Keratinocyte (primary cell): ENCODE results near the gene ABHD12B. TPM values are rescaled to one million over a fixed set of nuclear protein-coding genes. Genes with fewer than 3 reads are reported as not detected.

Source experiments
- DNase-seq: peaks from one replicate; pipeline ENCODE4 v3.0.0-alpha.2; 2011; ENCODE audit warnings: low read depth, missing footprints, low spot score
- FAIRE-seq: peaks from 2 replicates; lab custom pipeline; 2011; peaks lifted over from hg19 to GRCh38; lab: Jason Lieb, UNC
- H2AFZ ChIP-seq: 2 replicates; pipeline ENCODE4 v1.6.0; 2012; ENCODE audit warnings: low read length, control low read depth, inconsistent platforms; ENCODE audit not compliant: control insufficient read depth
- H3K27ac ChIP-seq: 2 replicates; pipeline ENCODE4 v1.5.1; 2011; ENCODE audit warnings: low read length; ENCODE audit not compliant: control insufficient read depth, insufficient read depth
- H3K27me3 ChIP-seq: 3 replicates; pipeline ENCODE4 v1.6.0; 2011; ENCODE audit warnings: low read length; ENCODE audit not compliant: control insufficient read depth, insufficient read depth; ENCODE audit errors: extremely low read depth
- H3K36me3 ChIP-seq, 2 experiments: 2 replicates in 1 of 2; 3 replicates in 1 of 2; pipeline ENCODE4 v1.5.1; 2011; ENCODE audit warnings: low read length in 2 of 2, mild to moderate bottlenecking in 1 of 2; ENCODE audit not compliant: control insufficient read depth in 2 of 2, insufficient read depth in 2 of 2; ENCODE audit errors: extremely low read depth in 1 of 2
- H3K4me1 ChIP-seq: 3 replicates; pipeline ENCODE4 v1.5.1; 2011; ENCODE audit warnings: low read length; ENCODE audit not compliant: control insufficient read depth, insufficient read depth; ENCODE audit errors: extremely low read depth
- H3K4me2 ChIP-seq: 3 replicates; pipeline ENCODE4 v1.6.0; 2011; ENCODE audit warnings: low read depth, low read length; ENCODE audit not compliant: control insufficient read depth, insufficient read depth; ENCODE audit errors: extremely low read depth
- H3K4me3 ChIP-seq, 3 experiments: fragments of 200-600 bp in 1 of 3; sonication (generic) in 1 of 3; 2 replicates in 2 of 3; 3 replicates in 1 of 3; pipeline ENCODE4 v1.5.1; 2011 to 2016; ENCODE audit warnings: low read length in 3 of 3, mild to moderate bottlenecking in 3 of 3, control low read depth in 2 of 3, inconsistent platforms in 1 of 3, low read depth in 1 of 3, mixed read lengths in 1 of 3, mixed run types in 1 of 3, moderate library complexity in 1 of 3; ENCODE audit not compliant: control insufficient read depth in 2 of 3, insufficient read depth in 2 of 3; ENCODE audit errors: extremely low read depth in 1 of 3
- H3K79me2 ChIP-seq: 2 replicates; pipeline ENCODE4 v1.6.0; 2012; ENCODE audit warnings: low read length; ENCODE audit not compliant: control insufficient read depth, insufficient read depth
- H3K9ac ChIP-seq: 3 replicates; pipeline ENCODE4 v1.6.0; 2011; ENCODE audit warnings: low read length; ENCODE audit not compliant: control insufficient read depth, insufficient read depth; ENCODE audit errors: extremely low read depth
- H3K9me1 ChIP-seq: 3 replicates; pipeline ENCODE4 v1.6.0; 2011; ENCODE audit warnings: low read length; ENCODE audit not compliant: control insufficient read depth, insufficient read depth; ENCODE audit errors: extremely low read depth
- H3K9me3 ChIP-seq: 2 replicates; pipeline ENCODE4 v1.5.1; 2012; ENCODE audit warnings: low read depth, low read length; ENCODE audit not compliant: control insufficient read depth
- H4K20me1 ChIP-seq: 3 replicates; pipeline ENCODE4 v1.6.0; 2011; ENCODE audit warnings: low read length; ENCODE audit not compliant: control insufficient read depth, insufficient read depth; ENCODE audit errors: extremely low read depth
- EZH2 ChIP-seq: IDR thresholded peaks from one replicate; pipeline ENCODE4 v1.6.1; 2012; ENCODE audit warnings: inconsistent platforms, mild to moderate bottlenecking, low read length, moderate library complexity
- dilution Hi-C: fragments of 300-500 bp; cut with MboI; formaldehyde crosslinking; loops from one replicate; pipeline ENCODE4 v1.7.0; 2020; ENCODE audit warnings: low sequenced_read_pairs; ENCODE audit not compliant: extremely low pct_ligation_motif_present
- polyA plus RNA-seq, 5 experiments: library from polyadenylated mRNA; depleted of rRNA in 3 of 5; stranded (reverse) in 3 of 5; stranded (forward) in 1 of 5; unstranded in 1 of 5; fragments of >200 nt; gene quantifications; 1 replicate in 1 of 5; 2 replicates in 3 of 5; 3 replicates in 1 of 5; pipeline versions ENCODE4 v1.2.1 to v1.2.3, GENCODE V29; 2011 to 2012; ENCODE audit warnings: missing spikeins in 2 of 5, low read depth in 1 of 5, low replicate concordance in 1 of 5
- TF ChIP-seq, protein P1 (sequence below), 3 experiments: IDR thresholded peaks in 1 of 3; conservative IDR thresholded peaks in 1 of 3; optimal IDR thresholded peaks in 1 of 3; 2 replicates in 2 of 3; 3 replicates in 1 of 3; pipeline versions ENCODE3 to v1.5.1; 2011; ENCODE audit warnings: low read length in 3 of 3, mild to moderate bottlenecking in 3 of 3, moderate library complexity in 2 of 3, control low read depth in 1 of 3, inconsistent platforms in 1 of 3; ENCODE audit not compliant: insufficient read depth in 2 of 3; ENCODE audit errors: extremely low read depth in 1 of 3

ABHD12B gene
- polyA plus RNA-seq, 1 donor (not counting 4 experiments of a cell fraction or from before 2014, with no cell fraction given): not detected

DNA sequence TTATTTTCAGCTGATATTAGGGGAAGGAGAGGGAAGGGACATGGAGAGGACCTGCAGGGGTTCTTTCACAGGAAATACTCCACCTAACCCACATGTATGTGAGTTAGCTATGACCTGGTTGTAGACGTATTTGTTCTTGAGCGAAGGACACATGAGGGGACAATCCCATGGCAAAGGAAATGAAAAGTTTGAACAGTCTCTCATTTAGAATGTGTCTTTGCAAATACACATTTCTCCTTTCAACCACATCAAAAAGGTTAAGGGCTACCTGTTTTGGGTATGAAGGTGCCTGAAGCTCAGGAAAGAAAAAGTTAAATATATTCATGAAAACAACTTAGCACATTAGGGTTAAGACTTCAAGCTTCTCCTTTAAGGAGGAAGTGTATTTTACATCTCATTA is 65.0 kb downstream of the ABHD12B start:
- dilution Hi-C loops: no loop called here
- peaks cover 15 to 29% of the 10 kb centered on the region in 2 experiments for H3K36me3 ChIP-seq
- DNase-seq (no peak), FAIRE-seq (peak; percentile 70)
- H3K9me1 ChIP-seq: no peaks in the 10 kb centered on the region
- no peaks in the 10 kb centered on the region for H3K27me3 ChIP-seq
- H4K20me1 ChIP-seq: no peaks in the 10 kb centered on the region
- peak overlapping the region; percentile 81 for H3K4me2 ChIP-seq
- TF ChIP-seq EZH2: no peak
- TF ChIP-seq, protein P1, sequence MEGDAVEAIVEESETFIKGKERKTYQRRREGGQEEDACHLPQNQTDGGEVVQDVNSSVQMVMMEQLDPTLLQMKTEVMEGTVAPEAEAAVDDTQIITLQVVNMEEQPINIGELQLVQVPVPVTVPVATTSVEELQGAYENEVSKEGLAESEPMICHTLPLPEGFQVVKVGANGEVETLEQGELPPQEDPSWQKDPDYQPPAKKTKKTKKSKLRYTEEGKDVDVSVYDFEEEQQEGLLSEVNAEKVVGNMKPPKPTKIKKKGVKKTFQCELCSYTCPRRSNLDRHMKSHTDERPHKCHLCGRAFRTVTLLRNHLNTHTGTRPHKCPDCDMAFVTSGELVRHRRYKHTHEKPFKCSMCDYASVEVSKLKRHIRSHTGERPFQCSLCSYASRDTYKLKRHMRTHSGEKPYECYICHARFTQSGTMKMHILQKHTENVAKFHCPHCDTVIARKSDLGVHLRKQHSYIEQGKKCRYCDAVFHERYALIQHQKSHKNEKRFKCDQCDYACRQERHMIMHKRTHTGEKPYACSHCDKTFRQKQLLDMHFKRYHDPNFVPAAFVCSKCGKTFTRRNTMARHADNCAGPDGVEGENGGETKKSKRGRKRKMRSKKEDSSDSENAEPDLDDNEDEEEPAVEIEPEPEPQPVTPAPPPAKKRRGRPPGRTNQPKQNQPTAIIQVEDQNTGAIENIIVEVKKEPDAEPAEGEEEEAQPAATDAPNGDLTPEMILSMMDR (optimal IDR thresholded peaks at IDR 0.05 in 1 of 3, IDR thresholded peaks at IDR 0.05 in 1 of 3, conservative IDR thresholded peaks at IDR 0.05 in 1 of 3; ENCODE audit: extremely low read depth in 1 of 3, insufficient read depth in 2 of 3, low read length in 3 of 3): no peak
- H3K79me2 ChIP-seq: peaks cover 50% of the 10 kb centered on the region
- H3K27ac ChIP-seq: peak overlapping the region; percentile 84
- peaks cover 50% of the 10 kb centered on the region for H3K4me1 ChIP-seq
- H3K4me3 ChIP-seq: peak overlapping the region in 2 of 3 experiments; percentile 38 to 46
- no peak overlapping the region for H2AFZ ChIP-seq
- H3K9ac ChIP-seq: peak overlapping the region; percentile 57
- no peaks in the 10 kb centered on the region for H3K9me3 ChIP-seq

DNA sequence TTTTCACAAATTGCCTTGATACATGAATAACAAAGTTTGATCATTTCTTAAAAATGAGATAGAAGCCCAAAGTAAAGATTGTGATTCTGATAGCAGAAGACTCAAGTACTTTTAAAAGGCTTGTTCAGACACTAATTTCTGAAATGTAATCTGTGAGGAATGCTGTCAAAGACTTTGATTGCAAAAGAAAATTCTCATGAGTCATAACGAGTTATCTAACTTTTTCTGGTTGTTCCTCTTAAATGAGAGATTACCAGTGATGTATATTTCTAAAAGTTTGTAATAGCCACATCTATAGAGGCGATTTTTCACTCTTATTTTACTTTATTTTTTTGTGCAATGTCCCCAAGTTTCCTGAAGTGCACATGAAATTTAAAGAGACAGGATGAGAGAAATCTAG is 65.5 kb downstream of the ABHD12B start:
- H3K79me2 ChIP-seq: peaks cover 55% of the 10 kb centered on the region
- no peaks in the 10 kb centered on the region for H3K9me1 ChIP-seq
- peak; percentile 5 for FAIRE-seq
- peak overlapping the region; percentile 81 for H3K4me2 ChIP-seq
- peak overlapping the region; percentile 84 for H3K27ac ChIP-seq
- H3K4me1 ChIP-seq: peaks cover 52% of the 10 kb centered on the region
- no peaks in the 10 kb centered on the region for H3K27me3 ChIP-seq
- peak overlapping the region in 1 of 3 experiments; percentile 46 for H3K4me3 ChIP-seq
- DNase-seq: no peak
- H3K9ac ChIP-seq: peak overlapping the region; percentile 57
- H3K9me3 ChIP-seq: no peaks in the 10 kb centered on the region
- no peaks in the 10 kb centered on the region for H4K20me1 ChIP-seq
- H2AFZ ChIP-seq: no peak overlapping the region
- H3K36me3 ChIP-seq: peaks cover 11 to 31% of the 10 kb centered on the region in 2 experiments
- TF ChIP-seq EZH2: no peak
- TF ChIP-seq, protein P1 (optimal IDR thresholded peaks at IDR 0.05 in 1 of 3, IDR thresholded peaks at IDR 0.05 in 1 of 3, conservative IDR thresholded peaks at IDR 0.05 in 1 of 3; ENCODE audit: extremely low read depth in 1 of 3, insufficient read depth in 2 of 3, low read length in 3 of 3): no peak
- dilution Hi-C loops: no loop called here
